ENCODE results near the gene C19orf85. TPM values are rescaled to one million over a fixed set of nuclear protein-coding genes. Genes with fewer than 3 reads are reported as not detected.
"Not testable (repeated sequence)": the region's sequence is repeated elsewhere in the genome, so short reads cannot be mapped to it uniquely, and the experiment has no call there.

Gene C19orf85
- not detected for total RNA-seq

DNA sequence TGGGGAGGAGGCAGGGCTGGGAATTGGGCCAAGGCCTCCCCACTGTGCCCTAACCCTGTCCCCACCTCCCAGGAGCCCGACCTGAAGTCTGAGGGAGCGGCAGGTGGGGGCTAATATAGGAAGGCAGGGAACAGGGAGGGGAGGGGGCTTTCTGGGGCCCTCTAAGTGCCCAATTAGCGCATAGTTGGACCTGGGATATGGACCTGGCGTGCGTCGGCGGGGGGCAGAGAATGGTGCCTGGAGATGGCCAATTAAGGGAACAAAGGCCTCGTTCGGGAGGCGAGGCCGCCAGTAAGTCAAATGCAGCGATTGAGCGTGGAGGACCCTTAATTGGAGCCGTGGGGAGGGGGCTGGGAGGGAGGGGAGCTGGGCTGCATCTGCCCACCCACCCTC is at the start of gene C19orf85:
Gene C19orf85, minus strand, starts transcription at position 90 of the 393 bp plus-strand sequence. CDS start 197 bp downstream, outside the sequence.
- H3K27ac Mint-ChIP-seq = no peak within 1 kb of the TSS
- POLR2A ChIA-PET = no interaction called here
- no peak within 1 kb of the TSS for H3K4me3 Mint-ChIP-seq
- no peaks in the 10 kb centered on the region for H3K9me3 Mint-ChIP-seq
- DNase-seq = no peak
- CTCF ChIA-PET = no interaction called here
- no peaks in the 10 kb centered on the region for H3K36me3 Mint-ChIP-seq
- H3K4me1 Mint-ChIP-seq (ENCODE audit: low read depth) = peaks cover 24% of the 10 kb centered on the region
- intact Hi-C loops (cut with micrococcal nuclease) = loop anchor here (5.0 kb wide), 1 partner anchor 168 kb away; no protein-coding TSS in a partner anchor
- H3K27me3 Mint-ChIP-seq = peaks cover 2% of the 10 kb centered on the region

DNA sequence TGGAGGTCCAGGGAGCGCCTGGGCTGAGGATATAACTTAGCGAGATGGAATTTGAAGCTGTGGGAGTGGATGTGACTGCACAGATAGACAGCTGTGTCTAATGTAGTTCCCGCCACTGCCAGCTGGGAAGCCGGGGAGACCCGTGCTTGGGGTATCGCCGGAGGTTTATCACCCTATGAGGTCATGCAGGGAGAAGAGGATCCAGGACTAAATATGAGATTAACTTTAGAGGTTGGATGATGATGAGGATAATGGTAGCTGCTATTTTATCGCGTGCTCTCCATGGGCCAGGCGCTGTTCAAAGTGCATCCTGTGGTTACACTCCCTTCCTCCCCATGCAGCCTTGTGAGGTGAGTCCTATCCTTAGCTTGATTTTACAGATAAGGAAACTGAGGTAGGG is 43.6 kb upstream of the C19orf85 start:
- no peak for DNase-seq
- peaks cover 11% of the 10 kb centered on the region for H3K4me1 Mint-ChIP-seq (ENCODE audit: low read depth)
- peaks cover 2% of the 10 kb centered on the region for H3K36me3 Mint-ChIP-seq
- H3K27ac Mint-ChIP-seq = no peak overlapping the region
- CTCF ChIA-PET = interaction anchor here (1.7 kb wide), 1 partner anchor 41 kb away, joined by 6 read pairs; no protein-coding TSS in a partner anchor
- H3K4me3 Mint-ChIP-seq = no peak overlapping the region
- POLR2A ChIA-PET = no interaction called here
- H3K9me3 Mint-ChIP-seq = no peaks in the 10 kb centered on the region
- intact Hi-C loops (cut with micrococcal nuclease) = no loop called here
- peaks cover 25% of the 10 kb centered on the region for H3K27me3 Mint-ChIP-seq

DNA sequence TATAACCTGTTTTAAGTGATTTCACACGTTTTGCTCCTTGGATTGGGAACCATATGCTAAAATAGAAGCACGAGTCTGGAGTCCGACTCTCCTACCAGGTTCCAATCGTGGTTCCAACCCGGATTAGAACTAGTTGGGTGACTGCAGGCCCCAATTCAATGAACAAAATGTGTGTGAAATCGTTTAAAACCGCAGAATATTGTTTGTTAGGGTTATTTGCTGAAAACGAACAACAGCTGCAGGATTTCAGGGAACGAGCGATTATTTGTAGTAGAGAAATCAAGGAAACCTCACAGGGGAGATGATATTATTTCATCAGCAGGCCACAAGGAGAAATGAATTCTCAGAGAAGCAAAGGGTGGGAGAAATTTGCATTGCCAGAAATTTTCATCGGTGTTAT is 40.4 kb upstream of the C19orf85 start:
- no peak overlapping the region for H3K4me3 Mint-ChIP-seq
- H3K27me3 Mint-ChIP-seq = peaks cover 11% of the 10 kb centered on the region
- peaks cover 2% of the 10 kb centered on the region for H3K36me3 Mint-ChIP-seq
- no peak overlapping the region for H3K27ac Mint-ChIP-seq
- no peaks in the 10 kb centered on the region for H3K9me3 Mint-ChIP-seq
- ChIA-PET POLR2A (interaction anchor here (1.5 kb wide), 1 partner anchor 18 kb away, joined by 5 read pairs; no protein-coding TSS in a partner anchor), CTCF (interaction anchor here (0.8 to 3.5 kb wide), 18 partner anchors 10 to 364 kb away, joined by 3 to 93 read pairs (median 13); partner anchors contain the start of genes NAT14 and ZNF628)
- H3K4me1 Mint-ChIP-seq (ENCODE audit: low read depth) = peaks cover 18% of the 10 kb centered on the region
- intact Hi-C loops (cut with micrococcal nuclease) = loop anchor here (5.0 kb wide), 1 partner anchor 363 kb away; no protein-coding TSS in a partner anchor
- DNase-seq = no peak

DNA sequence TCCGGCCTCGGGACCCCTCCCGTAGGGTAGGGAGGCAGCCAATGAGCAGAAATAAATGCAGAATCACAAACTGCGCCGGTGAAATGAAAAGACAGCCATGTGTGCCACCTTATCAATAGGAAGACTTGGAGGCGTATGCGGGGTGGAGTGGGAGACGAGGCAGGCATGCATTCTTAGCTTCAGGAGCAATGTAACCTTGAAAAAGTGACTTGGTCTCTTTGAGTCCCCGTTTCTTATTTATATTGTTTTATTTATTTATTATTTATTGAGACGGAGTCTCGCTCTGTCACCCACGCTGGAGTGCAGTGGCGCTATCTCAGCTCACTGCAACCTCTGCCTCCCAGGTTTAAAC is 39.7 kb upstream of the C19orf85 start:
- POLR2A ChIA-PET = interaction anchor here (0.8 to 1.5 kb wide), 4 partner anchors 17 to 132 kb away, joined by 3 to 6 read pairs (median 4); partner anchors contain the start of genes ISOC2 and ZNF628
- Mint-ChIP-seq H3K4me3 (peak overlapping the region; percentile 69), H3K27me3 (peaks cover 10% of the 10 kb centered on the region), H3K27ac (no peak overlapping the region), H3K4me1 (ENCODE audit: low read depth) (peaks cover 18% of the 10 kb centered on the region), H3K36me3 (peaks cover 2% of the 10 kb centered on the region), H3K9me3 (no peaks in the 10 kb centered on the region)
- CTCF ChIA-PET = interaction anchor here (0.6 to 3.5 kb wide), 49 partner anchors 8 to 831 kb away, joined by 3 to 93 read pairs (median 5); partner anchors contain the start of genes FIZ1, ISOC2, KMT5C and NAT14
- intact Hi-C loops (cut with micrococcal nuclease) = loop anchor here (5.0 kb wide), 1 partner anchor 362 kb away; no protein-coding TSS in a partner anchor
- DNase-seq = no peak

DNA sequence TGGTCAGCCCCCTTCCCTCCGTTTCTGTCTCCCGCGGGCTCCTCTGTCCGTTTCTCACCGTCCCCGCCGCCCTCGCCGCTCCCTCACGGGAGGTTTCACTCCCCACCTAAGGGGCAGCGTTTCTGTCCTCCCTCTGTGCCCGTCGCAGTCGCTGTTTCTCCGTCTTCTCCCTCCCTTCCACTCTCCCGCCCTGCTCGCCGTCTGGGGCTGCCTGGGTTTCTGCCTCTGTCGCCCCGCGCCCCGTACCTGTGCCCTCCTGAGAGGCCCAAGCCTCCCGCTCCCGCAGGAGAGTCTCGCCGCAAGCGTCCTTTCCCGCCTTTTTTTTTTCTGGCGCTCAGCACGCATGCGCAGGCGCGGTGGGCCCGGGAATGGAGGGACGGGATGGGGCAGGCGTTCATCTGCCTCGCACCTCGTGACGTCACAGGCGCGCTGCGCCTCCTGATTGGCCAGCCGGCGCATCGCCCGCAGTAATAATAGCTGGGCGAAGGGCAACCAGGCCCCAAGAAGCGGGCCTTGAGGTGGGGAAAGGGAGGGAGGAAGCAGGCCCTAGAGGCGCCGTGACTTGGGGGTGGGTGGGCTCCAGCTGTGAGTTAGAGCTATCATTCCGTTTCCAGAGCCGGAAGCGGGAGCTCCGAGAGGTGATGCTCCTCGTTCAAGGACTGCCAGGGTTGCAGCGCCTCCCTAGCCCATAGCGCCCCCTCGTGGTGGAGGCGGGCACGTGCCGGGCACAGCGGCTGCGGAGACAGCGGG is 39.1 kb upstream of the C19orf85 start:
- Mint-ChIP-seq H3K27ac (peak overlapping the region; percentile 78), H3K4me1 (ENCODE audit: low read depth) (peaks cover 18% of the 10 kb centered on the region), H3K9me3 (no peaks in the 10 kb centered on the region), H3K27me3 (peaks cover 5% of the 10 kb centered on the region), H3K4me3 (peak overlapping the region; percentile 69), H3K36me3 (peaks cover 2% of the 10 kb centered on the region)
- intact Hi-C loops (cut with micrococcal nuclease) = loop anchor here (1.0 to 5.0 kb wide), 2 partner anchors 35 to 361 kb away; no protein-coding TSS in a partner anchor
- ChIA-PET POLR2A (interaction anchor here (0.8 to 1.5 kb wide), 4 partner anchors 16 to 133 kb away, joined by 3 to 6 read pairs (median 4); partner anchors contain the start of genes ISOC2 and ZNF628), CTCF (interaction anchor here (0.6 to 3.5 kb wide), 54 partner anchors 9 to 830 kb away, joined by 3 to 93 read pairs (median 5); partner anchors contain the start of genes FIZ1, ISOC2, KMT5C and NAT14)
- peak; percentile 94 for DNase-seq

DNA sequence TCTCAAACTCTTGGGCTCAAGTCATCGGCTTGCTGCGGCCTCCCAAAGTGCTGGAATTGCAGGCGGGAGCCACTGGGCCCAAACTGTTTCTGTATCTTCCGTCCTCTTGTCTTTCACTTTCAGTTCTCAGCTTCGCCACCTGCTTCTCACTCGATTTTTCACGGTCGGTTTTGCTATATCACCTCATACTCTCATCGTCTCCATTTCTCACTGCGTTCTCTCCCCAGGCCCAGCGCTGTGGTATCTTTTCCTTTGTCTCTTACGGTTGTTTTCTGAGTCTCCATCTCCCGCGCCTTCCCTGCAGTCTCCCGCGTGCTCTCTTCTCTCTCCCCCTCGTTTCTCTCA is 38.6 kb upstream of the C19orf85 start:
- ChIA-PET CTCF (interaction anchor here (0.7 to 3.5 kb wide), 31 partner anchors 9 to 385 kb away, joined by 3 to 93 read pairs (median 7); partner anchors contain the start of genes ISOC2, KMT5C, NAT14 and ZNF524), POLR2A (interaction anchor here (1.2 kb wide), 1 partner anchor 27 kb away, joined by 6 read pairs; the partner anchor contains the start of gene ZNF628)
- Mint-ChIP-seq H3K9me3 (no peaks in the 10 kb centered on the region), H3K4me3 (peak overlapping the region; percentile 69), H3K27ac (no peak overlapping the region), H3K27me3 (peaks cover 5% of the 10 kb centered on the region), H3K36me3 (peaks cover 2% of the 10 kb centered on the region), H3K4me1 (ENCODE audit: low read depth) (peaks cover 18% of the 10 kb centered on the region)
- no peak for DNase-seq
- intact Hi-C loops (cut with micrococcal nuclease) = loop anchor here (1.0 to 5.0 kb wide), 2 partner anchors 35 to 361 kb away; no protein-coding TSS in a partner anchor

DNA sequence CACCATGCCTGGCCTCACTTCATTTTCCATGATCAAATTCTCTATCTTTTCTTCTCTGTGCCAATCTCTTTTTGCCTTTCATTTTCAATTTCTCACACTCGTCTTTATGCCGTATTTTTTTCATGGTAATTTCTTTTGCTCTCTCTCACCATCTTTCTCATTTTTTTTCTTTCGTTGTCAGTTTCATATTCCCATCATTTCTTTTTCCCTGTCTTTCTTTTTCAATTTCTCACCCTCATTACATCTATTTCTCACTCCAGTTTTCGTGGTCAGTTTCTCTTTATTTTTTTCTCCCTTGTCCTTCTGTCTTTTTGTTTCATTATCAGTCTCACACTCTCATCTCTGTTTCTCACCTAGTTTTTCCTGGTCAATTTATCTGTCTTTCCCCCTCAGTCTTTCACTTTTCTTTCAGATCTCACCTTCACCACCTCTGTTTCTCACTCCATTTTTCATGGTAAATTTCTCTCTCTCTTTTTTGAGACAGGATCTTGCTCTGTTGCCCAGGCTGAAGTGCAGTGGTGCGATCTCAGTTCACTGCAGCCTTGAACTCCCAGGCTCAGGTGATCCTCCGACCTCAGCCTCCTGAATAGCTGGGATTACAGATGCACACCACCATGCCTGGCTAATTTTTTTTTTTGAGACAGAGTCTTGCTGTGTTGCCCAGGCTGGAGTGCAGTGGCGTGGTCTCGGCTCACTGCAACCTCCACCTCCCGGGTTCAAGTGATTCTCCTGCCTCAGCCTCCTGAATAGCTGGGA is 37.8 kb upstream of the C19orf85 start:
- Mint-ChIP-seq H3K27me3 (no peaks in the 10 kb centered on the region), H3K4me3 (no peak overlapping the region), H3K9me3 (no peaks in the 10 kb centered on the region), H3K36me3 (peaks cover 2% of the 10 kb centered on the region), H3K27ac (no peak overlapping the region), H3K4me1 (ENCODE audit: low read depth) (peaks cover 18% of the 10 kb centered on the region)
- DNase-seq = no peak
- intact Hi-C loops (cut with micrococcal nuclease) = loop anchor here (5.0 kb wide), 1 partner anchor 360 kb away; no protein-coding TSS in a partner anchor
- ChIA-PET POLR2A (no interaction called here), CTCF (interaction anchor here (1.9 to 3.5 kb wide), 2 partner anchors 35 to 129 kb away, joined by 6 to 93 read pairs; no protein-coding TSS in a partner anchor)

DNA sequence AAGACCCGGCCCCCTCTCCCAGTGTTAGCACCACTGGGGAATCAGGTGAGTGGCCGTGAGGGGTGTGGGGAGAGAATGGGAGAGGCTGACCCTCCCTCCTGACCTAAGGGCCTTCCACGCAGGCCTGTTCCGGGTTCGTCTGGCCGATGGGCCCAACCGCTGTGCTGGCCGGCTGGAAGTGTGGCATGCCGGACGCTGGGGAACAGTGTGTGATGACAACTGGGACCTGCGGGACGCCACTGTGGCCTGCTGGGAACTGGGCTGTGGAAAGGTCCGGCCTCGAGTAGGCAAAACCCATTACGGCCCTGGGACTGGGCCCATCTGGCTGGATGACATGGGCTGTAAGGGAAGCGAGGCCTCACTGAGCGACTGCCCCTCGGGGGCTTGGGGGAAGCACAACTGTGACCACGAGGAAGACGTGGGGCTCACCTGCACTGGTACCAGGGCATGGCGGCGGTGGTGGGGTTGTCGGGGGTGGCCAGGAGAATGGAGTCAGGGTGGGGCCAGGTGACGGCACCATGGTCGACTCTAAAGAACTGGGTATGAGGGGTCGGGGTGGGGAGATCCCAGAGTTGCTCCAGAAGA is 35.9 kb upstream of the C19orf85 start:
- POLR2A ChIA-PET = no interaction called here
- H3K27ac Mint-ChIP-seq = no peak overlapping the region
- no peaks in the 10 kb centered on the region for H3K9me3 Mint-ChIP-seq
- intact Hi-C loops (cut with micrococcal nuclease) = loop anchor here (5.0 kb wide), 1 partner anchor 358 kb away; no protein-coding TSS in a partner anchor
- CTCF ChIA-PET = interaction anchor here (0.6 to 1.9 kb wide), 4 partner anchors 33 to 359 kb away, joined by 3 to 11 read pairs (median 6); no protein-coding TSS in a partner anchor
- H3K4me3 Mint-ChIP-seq = no peak overlapping the region
- H3K4me1 Mint-ChIP-seq (ENCODE audit: low read depth) = peaks cover 18% of the 10 kb centered on the region
- H3K36me3 Mint-ChIP-seq = peaks cover 2% of the 10 kb centered on the region
- no peak for DNase-seq
- H3K27me3 Mint-ChIP-seq = no peaks in the 10 kb centered on the region

DNA sequence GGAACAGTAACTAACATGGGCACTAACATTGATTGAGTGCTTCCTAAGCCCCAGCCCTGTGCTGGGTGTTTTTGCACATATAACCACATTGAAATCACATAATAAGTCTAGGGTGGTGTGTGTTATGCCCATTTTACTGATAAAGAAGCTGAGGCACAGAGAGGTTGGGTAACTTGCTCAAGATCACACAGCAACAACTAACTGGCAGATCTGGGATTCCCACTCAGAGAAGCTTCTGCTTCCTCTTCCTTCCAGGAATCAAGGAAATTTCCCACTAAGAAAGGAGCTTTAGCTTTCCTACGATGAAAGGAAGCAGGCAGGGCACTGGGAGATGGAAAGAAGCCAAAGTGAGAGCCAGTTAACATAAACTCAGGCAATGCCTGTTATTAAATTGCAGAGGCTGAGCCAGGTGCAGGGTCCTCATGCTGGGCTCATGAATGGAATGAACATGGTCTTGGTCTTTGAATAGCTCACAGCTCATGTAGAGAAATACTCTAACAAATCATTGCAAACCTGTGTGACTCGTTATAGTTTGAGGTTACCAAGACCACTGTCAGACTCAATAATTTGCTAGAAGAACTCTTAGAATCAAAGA is 33.8 kb upstream of the C19orf85 start:
- Mint-ChIP-seq H3K4me1 (ENCODE audit: low read depth) (peaks cover 9% of the 10 kb centered on the region), H3K27me3 (no peaks in the 10 kb centered on the region), H3K27ac (no peak overlapping the region), H3K9me3 (no peaks in the 10 kb centered on the region), H3K4me3 (no peak overlapping the region), H3K36me3 (no peaks in the 10 kb centered on the region)
- POLR2A ChIA-PET = no interaction called here
- intact Hi-C loops (cut with micrococcal nuclease) = no loop called here
- no peak for DNase-seq
- CTCF ChIA-PET = interaction anchor here (0.6 kb wide), 1 partner anchor 32 kb away, joined by 3 read pairs; no protein-coding TSS in a partner anchor

DNA sequence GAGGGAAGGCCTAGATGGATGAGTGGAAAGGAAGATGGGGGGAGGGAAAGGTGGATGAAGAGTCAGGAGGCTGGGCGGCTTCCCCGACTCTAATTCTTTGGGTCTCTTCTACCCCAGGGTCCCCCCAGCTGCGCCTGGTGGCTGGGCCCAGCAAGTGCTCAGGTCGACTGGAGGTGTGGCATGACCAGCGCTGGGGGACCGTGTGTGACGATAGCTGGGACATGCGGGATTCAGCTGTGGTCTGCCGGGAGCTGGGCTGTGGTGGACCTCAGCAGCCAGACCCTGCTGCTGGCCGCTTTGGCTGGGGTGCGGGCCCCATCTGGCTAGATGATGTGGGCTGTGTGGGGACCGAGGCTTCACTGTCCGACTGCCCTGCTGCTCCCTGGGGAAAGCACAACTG is 33.2 kb upstream of the C19orf85 start:
- peaks cover 4% of the 10 kb centered on the region for H3K27me3 Mint-ChIP-seq
- no peak overlapping the region for H3K4me3 Mint-ChIP-seq
- H3K9me3 Mint-ChIP-seq = no peaks in the 10 kb centered on the region
- CTCF ChIA-PET = interaction anchor here (0.6 kb wide), 1 partner anchor 31 kb away, joined by 3 read pairs; no protein-coding TSS in a partner anchor
- H3K4me1 Mint-ChIP-seq (ENCODE audit: low read depth) = peaks cover 6% of the 10 kb centered on the region
- intact Hi-C loops (cut with micrococcal nuclease) = no loop called here
- H3K36me3 Mint-ChIP-seq = no peaks in the 10 kb centered on the region
- DNase-seq = no peak
- POLR2A ChIA-PET = interaction anchor here (1.4 kb wide), 1 partner anchor 21 kb away, joined by 3 read pairs; the partner anchor contains the start of gene ZNF628
- H3K27ac Mint-ChIP-seq = no peak overlapping the region

DNA sequence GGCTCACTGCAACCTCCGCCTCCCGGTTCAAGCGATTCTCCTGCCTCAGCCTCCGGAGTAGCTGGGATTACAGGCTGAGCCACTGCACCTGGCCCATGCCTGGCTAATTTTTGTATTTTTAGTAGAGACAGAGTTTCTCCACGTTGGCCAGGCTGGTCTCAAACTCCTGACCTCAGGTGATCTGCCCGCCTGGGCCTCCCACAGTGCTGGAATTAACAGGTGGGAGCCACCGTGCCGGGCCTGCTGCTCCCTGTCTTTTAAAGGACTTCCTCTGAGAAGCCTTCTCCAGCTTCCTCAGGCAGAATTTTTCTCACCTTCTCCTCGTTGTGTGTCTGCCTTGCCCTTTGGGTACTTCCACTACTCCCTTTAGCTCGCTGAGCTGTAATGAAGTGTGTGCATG is 32.3 kb upstream of the C19orf85 start:
- H3K27ac Mint-ChIP-seq; H3K27me3 Mint-ChIP-seq; H3K4me3 Mint-ChIP-seq; intact Hi-C loops (cut with micrococcal nuclease); H3K4me1 Mint-ChIP-seq (ENCODE audit: low read depth); H3K9me3 Mint-ChIP-seq; H3K36me3 Mint-ChIP-seq; DNase-seq: not testable (repeated sequence)
- POLR2A ChIA-PET = interaction anchor here (1.4 kb wide), 1 partner anchor 20 kb away, joined by 3 read pairs; the partner anchor contains the start of gene ZNF628
- CTCF ChIA-PET = interaction anchor here (0.5 kb wide), 1 partner anchor 357 kb away, joined by 4 read pairs; no protein-coding TSS in a partner anchor
